ENCODE results near the gene SNX22.
"Not testable (repeated sequence)": the region's sequence is repeated elsewhere in the genome, so short reads cannot be mapped to it uniquely, and the experiment has no call there.

SNX22 gene

DNA sequence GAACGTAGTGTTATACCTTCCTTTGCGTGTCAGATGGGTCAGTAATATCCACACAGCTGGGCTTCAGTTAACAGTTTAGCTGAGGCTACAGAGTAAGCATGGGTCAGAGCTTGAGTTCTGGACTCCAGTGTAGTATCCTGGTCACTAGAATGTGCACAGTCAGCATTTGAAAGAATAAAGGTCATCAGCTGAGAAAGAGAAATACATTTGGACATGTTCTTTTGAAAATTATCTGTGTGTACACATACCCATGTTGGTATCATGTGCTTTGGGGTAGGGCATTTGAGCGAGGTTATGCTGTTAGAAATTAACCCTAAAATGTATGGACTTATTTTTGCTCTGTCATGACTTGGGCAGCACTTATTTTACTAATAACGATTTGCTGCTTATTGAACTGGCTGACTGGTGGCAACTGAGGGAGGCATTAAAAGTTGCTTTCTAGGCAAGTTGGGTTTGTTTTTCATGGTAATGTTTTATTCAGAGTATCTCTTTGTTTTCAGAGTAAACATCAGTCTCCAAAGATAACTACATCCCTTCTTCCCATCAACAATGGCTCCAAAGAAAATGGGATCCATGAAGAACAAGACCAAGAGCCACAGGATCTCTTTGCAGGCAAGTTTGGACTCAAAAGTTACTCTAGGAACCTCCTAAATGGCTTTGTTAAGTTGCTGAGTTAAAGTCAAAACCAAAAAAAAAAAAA lies 39.3 kb upstream of the SNX22 start:
- Histone ChIP-seq H3K9ac (ENCODE audit: low read length) (no peak overlapping the region), H3K36me3 (replicated peaks; ENCODE audit: insufficient read depth, low read length) (0 out of 2 replicates have a peak, but pooled peaks cover 4% of the 10 kb centered on the region), H3K9me3 (replicated peaks; ENCODE audit: insufficient read depth, low read length) (no peaks in the 10 kb centered on the region), H3K27me3 (replicated peaks; ENCODE audit: insufficient read depth, low read length) (no peaks in the 10 kb centered on the region), H3K4me2 (ENCODE audit: low read depth, low read length) (no peak overlapping the region), H3K4me1 (ENCODE audit: low read length) (peaks cover 11% of the 10 kb centered on the region), H3K27ac (ENCODE audit: low read length) (no peak overlapping the region), H3K9me2 (replicated peaks; ENCODE audit: insufficient read depth, low read length) (no peaks in the 10 kb centered on the region), H4K20me1 (ENCODE audit: insufficient read depth, low read length) (peaks cover 5% of the 10 kb centered on the region; the same call in 1 of the 2 replicates), H2AFZ (ENCODE audit: low read length) (no peak overlapping the region), H3K79me2 (ENCODE audit: low read length) (peaks cover 61% of the 10 kb centered on the region), H3F3A (ENCODE audit: insufficient read depth, low read length) (no peaks in the 10 kb centered on the region), H3K4me3 (ENCODE audit: low read length) (no peak overlapping the region)
- DNase-seq = no peak
- TF ChIP-seq EZH2 (optimal IDR thresholded peaks at IDR 0.05; ENCODE audit: low read depth, low read length) (no peak), CTCF (IDR thresholded peaks at IDR 0.05; ENCODE audit: low read length) (no peak), EZH2phosphoT487 (IDR thresholded peaks at IDR 0.05; ENCODE audit: low read length) (no peak)

- Histone ChIP-seq H3K9me3 (replicated peaks; ENCODE audit: insufficient read depth, low read length) (no peaks in the 10 kb centered on the region), H3K36me3 (replicated peaks; ENCODE audit: insufficient read depth, low read length) (0 out of 2 replicates have a peak, but pooled peaks cover 4% of the 10 kb centered on the region), H3F3A (ENCODE audit: insufficient read depth, low read length) (no peaks in the 10 kb centered on the region), H3K9me2 (replicated peaks; ENCODE audit: insufficient read depth, low read length) (no peaks in the 10 kb centered on the region), H3K27me3 (replicated peaks; ENCODE audit: insufficient read depth, low read length) (no peaks in the 10 kb centered on the region), H3K79me2 (ENCODE audit: low read length) (peaks cover 55% of the 10 kb centered on the region), H2AFZ (ENCODE audit: low read length) (no peak overlapping the region), H4K20me1 (ENCODE audit: insufficient read depth, low read length) (peaks cover 5% of the 10 kb centered on the region; the same call in 1 of the 2 replicates), H3K27ac (ENCODE audit: low read length) (no peak overlapping the region), H3K4me1 (ENCODE audit: low read length) (peaks cover 11% of the 10 kb centered on the region), H3K4me2 (ENCODE audit: low read depth, low read length) (no peak overlapping the region), H3K4me3 (ENCODE audit: low read length) (no peak overlapping the region), H3K9ac (ENCODE audit: low read length) (no peak overlapping the region)
- no peak for DNase-seq
- TF ChIP-seq CTCF (IDR thresholded peaks at IDR 0.05; ENCODE audit: low read length) = no peak
- TF ChIP-seq EZH2phosphoT487 (IDR thresholded peaks at IDR 0.05; ENCODE audit: low read length) = no peak
- no peak for TF ChIP-seq EZH2 (optimal IDR thresholded peaks at IDR 0.05; ENCODE audit: low read depth, low read length)
These were observed 38.6 kb upstream of the SNX22 start for GRCh38 chr15:64112904-64113303.

DNA sequence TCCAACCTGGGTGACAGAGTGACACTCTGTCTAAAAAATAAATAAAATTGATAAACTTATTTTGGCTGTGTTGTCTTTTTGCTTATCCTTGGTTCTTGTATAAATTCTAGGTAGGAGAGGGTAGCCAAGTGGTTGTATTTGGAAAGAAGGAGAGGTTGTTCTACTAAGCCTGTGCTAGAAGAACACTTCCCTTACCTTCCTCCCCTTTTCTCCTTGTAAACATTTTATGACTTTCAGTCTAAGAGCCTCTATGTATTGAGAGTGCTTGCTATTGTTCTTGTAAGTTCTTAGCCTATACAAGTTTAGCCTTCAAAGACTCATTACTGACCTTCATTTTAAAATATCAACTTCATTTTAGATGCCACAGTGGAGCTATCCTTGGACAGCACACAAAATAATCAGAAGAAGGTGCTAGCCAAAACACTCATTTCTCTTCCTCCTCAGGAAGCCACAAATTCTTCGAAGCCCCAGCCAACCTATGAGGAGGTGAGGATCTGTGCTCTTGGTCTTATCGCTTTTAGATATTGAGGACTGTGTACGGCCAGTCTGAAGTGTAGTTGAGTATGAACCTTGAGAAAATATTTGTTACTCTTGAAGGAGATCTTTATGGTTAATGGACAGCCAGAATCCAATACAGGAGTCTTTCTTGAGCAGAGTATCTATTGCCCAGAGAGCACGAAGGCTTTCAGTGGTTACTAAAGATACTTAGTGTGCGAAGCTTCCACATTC lies 33.6 kb upstream of the SNX22 start:
- peaks cover 4% of the 10 kb centered on the region for H3K79me2 ChIP-seq (ENCODE audit: low read length)
- no peaks in the 10 kb centered on the region for H3K9me2 ChIP-seq (replicated peaks; ENCODE audit: insufficient read depth, low read length)
- no peaks in the 10 kb centered on the region for H3K27me3 ChIP-seq (replicated peaks; ENCODE audit: insufficient read depth, low read length)
- H3K4me1 ChIP-seq (ENCODE audit: low read length) = no peaks in the 10 kb centered on the region
- no peak overlapping the region for H3K4me3 ChIP-seq (ENCODE audit: low read length)
- no peak overlapping the region for H3K9ac ChIP-seq (ENCODE audit: low read length)
- DNase-seq = no peak
- no peak overlapping the region for H2AFZ ChIP-seq (ENCODE audit: low read length)
- no peaks in the 10 kb centered on the region for H4K20me1 ChIP-seq (ENCODE audit: insufficient read depth, low read length)
- no peak overlapping the region for H3K4me2 ChIP-seq (ENCODE audit: low read depth, low read length)
- H3K27ac ChIP-seq (ENCODE audit: low read length) = no peak overlapping the region
- no peaks in the 10 kb centered on the region for H3F3A ChIP-seq (ENCODE audit: insufficient read depth, low read length)
- TF ChIP-seq CTCF (IDR thresholded peaks at IDR 0.05; ENCODE audit: low read length) = no peak
- TF ChIP-seq EZH2 (optimal IDR thresholded peaks at IDR 0.05; ENCODE audit: low read depth, low read length) = no peak
- TF ChIP-seq EZH2phosphoT487 (IDR thresholded peaks at IDR 0.05; ENCODE audit: low read length) = no peak
- no peaks in the 10 kb centered on the region for H3K9me3 ChIP-seq (replicated peaks; ENCODE audit: insufficient read depth, low read length)
- 0 out of 2 replicates have a peak, but pooled peaks cover 4% of the 10 kb centered on the region for H3K36me3 ChIP-seq (replicated peaks; ENCODE audit: insufficient read depth, low read length)

GRCh38 chr15:64120322-64120721 lies 31.2 kb upstream of the SNX22 start:
- H3K4me2 ChIP-seq (ENCODE audit: low read depth, low read length); H3K36me3 ChIP-seq (replicated peaks; ENCODE audit: insufficient read depth, low read length); H3K4me1 ChIP-seq (ENCODE audit: low read length); DNase-seq; H3K9me2 ChIP-seq (replicated peaks; ENCODE audit: insufficient read depth, low read length); H3K4me3 ChIP-seq (ENCODE audit: low read length); H3K79me2 ChIP-seq (ENCODE audit: low read length); H4K20me1 ChIP-seq (ENCODE audit: insufficient read depth, low read length); H3K9me3 ChIP-seq (replicated peaks; ENCODE audit: insufficient read depth, low read length); H3F3A ChIP-seq (ENCODE audit: insufficient read depth, low read length); H3K27me3 ChIP-seq (replicated peaks; ENCODE audit: insufficient read depth, low read length); H2AFZ ChIP-seq (ENCODE audit: low read length); H3K9ac ChIP-seq (ENCODE audit: low read length); H3K27ac ChIP-seq (ENCODE audit: low read length): not testable (repeated sequence)
